ENCODE data around the gene FUOM.

DNA sequence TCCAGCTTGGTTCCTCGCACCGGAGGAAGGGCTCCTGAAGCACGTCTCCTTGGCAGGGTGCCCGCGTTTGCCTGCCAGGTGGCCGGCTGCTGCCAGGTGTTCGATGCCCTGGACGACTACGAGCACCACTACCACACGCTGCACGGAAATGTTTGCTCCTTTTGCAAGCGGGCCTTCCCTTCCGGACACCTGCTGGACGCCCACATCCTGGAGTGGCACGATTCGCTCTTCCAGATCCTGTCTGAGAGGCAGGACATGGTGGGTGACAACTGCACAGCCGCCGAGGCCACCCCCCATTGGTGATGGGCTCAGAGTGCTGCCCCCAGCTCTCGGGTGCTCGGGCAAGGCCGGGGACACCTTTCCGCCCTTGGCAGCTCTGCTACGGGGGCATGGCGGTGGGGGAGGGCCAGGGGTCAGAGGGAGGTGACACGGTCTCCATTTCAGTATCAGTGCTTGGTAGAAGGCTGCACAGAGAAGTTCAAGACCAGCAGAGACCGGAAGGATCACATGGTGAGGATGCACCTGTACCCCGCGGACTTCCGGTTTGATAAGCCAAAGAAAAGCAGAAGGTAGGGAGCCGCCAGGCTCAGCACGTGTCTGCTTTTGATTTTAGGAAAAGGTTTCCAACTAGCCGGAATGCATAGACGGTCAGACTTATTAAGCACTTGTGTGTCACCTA lies 48.0 kb downstream of the FUOM start:
- TF ChIP-seq, protein P1, sequence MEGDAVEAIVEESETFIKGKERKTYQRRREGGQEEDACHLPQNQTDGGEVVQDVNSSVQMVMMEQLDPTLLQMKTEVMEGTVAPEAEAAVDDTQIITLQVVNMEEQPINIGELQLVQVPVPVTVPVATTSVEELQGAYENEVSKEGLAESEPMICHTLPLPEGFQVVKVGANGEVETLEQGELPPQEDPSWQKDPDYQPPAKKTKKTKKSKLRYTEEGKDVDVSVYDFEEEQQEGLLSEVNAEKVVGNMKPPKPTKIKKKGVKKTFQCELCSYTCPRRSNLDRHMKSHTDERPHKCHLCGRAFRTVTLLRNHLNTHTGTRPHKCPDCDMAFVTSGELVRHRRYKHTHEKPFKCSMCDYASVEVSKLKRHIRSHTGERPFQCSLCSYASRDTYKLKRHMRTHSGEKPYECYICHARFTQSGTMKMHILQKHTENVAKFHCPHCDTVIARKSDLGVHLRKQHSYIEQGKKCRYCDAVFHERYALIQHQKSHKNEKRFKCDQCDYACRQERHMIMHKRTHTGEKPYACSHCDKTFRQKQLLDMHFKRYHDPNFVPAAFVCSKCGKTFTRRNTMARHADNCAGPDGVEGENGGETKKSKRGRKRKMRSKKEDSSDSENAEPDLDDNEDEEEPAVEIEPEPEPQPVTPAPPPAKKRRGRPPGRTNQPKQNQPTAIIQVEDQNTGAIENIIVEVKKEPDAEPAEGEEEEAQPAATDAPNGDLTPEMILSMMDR (IDR thresholded peaks at IDR 0.05), result no peak
- TF ChIP-seq POLR2A (IDR thresholded peaks at IDR 0.05) (no peak), POLR2AphosphoS5 (IDR thresholded peaks at IDR 0.05; ENCODE audit: insufficient read depth in 1 of 2, low read depth in 1 of 2) (no peak)
